ENCODE data around the gene COL12A1.

The COL12A1 gene

GRCh38 chr6:75205776-75206575, at the start of gene COL12A1:
Gene COL12A1 (minus strand): TSS chr6:75206053. CDS start chr6:75202792, 3,261 bp downstream.
- no peak for DNase-seq

- DNase-seq = no peak
Observed at GRCh38 chr6:75250552-75250951, 44.7 kb upstream of the COL12A1 start.

DNA sequence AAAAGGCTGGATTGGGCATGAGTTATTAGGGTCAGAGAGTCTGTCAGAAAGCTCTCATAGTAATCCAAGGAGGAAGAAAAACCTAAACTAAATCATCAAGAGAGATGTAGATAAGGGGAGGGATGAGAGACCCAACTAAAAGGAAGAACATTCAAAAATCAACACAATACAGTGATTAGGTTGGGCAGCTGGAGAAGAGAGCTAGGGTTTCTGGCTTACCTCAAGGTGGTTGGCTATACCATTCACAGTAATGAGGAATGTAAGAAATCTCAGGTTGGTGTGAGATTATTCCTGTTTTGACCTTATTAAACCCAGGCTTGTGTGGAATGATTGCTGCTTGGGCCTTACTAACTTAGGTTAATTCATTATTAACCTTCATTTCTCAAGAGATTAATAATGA, 44.0 kb upstream of the COL12A1 start:
- no peak for DNase-seq

- no peak for DNase-seq
Observed at GRCh38 chr6:75246386-75246785, 40.5 kb upstream of the COL12A1 start.

GRCh38 chr6:75244063-75244584, 38.3 kb upstream of the COL12A1 start:
- DNase-seq = no peak

GRCh38 chr6:75243333-75244062, 37.6 kb upstream of the COL12A1 start, which contains the start of gene COX7A2:
Gene COX7A2 (minus strand): TSS chr6:75243801. CDS start chr6:75243734, 67 bp downstream.
- peak; percentile 88 for DNase-seq

DNA sequence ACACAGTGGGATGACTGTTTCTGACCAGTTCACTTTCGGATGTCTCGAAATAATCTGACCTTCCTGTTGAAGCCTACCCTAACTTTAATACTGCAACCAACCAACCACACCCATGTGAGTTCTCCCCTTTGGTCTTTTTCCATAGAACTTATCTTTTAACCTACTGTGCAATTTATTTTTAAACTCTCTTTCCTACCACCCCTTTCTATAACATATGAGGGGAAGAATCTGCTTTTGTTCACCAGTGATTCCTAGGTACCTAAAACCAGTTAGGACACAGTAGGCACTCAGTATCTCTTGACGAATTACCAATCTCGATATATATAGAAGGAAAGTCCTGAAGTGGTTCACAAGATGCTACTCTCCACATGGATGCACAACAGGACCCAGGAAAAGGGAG, 30.8 kb upstream of the COL12A1 start:
- no peak for DNase-seq

- no peak for DNase-seq
Observed at GRCh38 chr6:75235271-75235670, 29.4 kb upstream of the COL12A1 start.

DNA sequence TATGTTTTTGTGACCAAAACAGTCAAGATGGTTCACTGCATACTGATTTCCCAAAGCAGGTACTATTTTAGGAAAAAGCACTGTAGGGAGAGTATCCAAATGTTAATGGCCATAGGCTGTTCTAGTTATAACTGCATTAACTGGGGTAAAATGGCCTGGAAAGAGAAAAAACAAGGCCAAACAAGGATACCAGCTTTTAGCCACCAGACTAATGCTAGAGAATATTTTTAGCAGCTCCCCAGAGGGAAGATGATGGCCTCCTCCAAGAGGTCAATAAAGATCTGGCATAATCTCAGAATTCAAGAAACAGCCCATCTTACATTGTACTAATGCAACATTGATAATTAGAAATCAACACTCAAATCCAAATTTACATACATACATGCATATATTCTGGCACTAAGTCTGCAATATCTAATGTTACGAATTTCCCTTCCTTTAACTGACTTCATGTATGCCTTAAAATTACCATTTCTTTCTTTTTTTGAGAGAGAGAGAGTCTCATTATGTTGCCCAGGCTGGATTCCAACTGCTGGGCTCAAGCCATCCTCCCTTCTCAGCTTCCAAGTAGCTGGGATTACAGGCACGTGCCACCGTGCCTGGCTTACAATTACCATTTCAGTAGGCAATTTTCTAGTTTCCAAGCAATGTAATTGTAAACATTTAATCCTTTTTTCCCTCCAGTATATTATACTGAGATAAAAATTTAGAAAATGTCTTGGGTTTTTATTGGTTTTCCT, 28.4 kb upstream of the COL12A1 start:
- DNase-seq = no peak

GRCh38 chr6:75233092-75233615, 27.3 kb upstream of the COL12A1 start:
- no peak for DNase-seq

DNA sequence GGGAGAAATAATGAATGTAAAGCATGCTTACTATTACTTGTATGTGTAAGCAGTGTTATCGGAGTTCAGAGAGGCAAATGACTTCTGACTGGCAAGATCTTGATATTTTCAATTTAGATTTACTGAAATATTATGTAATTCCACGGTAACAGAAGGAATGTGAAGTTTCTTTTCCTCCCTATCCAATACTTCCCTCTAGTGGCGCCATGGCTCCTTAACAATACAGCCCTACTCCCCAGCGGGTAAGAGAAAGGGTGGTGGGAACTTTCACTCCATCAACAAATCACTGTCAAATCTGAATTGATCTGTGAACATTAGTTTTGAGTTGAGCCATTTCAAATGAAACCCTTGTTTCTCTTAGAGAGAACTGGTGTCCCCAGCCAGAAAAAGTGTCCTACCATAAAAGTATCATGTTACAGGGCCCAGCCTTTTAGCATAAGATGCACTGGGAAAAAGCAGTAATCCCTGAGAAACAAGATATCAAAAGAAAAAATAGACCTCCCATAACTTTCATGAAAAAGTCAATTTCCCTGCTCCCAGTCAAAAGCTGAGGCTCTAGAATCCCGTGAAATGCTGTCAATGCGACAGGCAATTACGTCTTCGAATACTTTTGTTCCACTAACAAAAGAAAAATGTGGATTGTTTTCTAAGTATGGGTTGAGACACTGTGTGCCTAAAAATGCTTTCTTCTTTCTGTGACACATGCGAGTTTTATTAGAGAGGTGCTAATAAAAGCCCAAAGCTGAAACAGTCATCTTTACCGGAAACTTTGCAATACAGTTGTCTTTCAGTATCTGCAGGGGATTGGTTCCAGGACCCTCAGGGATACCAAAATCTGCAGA, 24.9 kb upstream of the COL12A1 start:
- no peak for DNase-seq

DNA sequence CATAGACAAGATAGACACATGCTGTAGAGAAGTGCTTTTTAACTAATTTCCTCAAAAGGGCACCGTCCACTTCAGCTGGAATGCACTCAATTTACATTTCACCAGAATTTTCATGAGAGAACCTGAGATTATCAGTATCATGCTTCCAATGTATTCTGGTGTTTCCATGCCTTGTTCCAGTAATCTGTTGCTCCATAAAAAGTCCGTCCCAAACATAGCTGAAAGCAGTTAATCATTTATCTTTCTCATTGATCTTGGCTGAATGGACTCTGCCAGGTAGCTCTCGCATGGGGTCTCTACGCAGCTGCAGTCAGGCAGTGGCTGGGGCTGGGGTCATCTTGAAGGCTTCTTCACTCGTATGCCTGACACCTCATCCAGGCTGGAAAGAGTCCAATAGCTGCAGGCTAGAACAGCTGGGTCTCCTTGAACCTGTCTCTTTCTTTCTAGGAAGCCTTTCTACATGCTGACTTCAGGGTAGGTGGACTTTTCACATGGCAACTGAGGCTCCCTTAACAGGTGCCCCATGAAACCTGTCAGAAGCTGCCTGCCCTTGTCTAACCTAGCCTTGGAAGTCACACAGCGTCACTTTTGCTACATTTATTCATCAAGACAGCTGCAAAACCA, 18.6 kb upstream of the COL12A1 start:
- no peak for DNase-seq

- no peak for DNase-seq
Observed at GRCh38 chr6:75223428-75223827, 17.6 kb upstream of the COL12A1 start.

- DNase-seq = no peak
Observed at GRCh38 chr6:75222261-75222660, 16.4 kb upstream of the COL12A1 start.

- no peak for DNase-seq
Observed at GRCh38 chr6:75221116-75221515, 15.3 kb upstream of the COL12A1 start.

GRCh38 chr6:75220357-75220756, 14.5 kb upstream of the COL12A1 start:
- DNase-seq = no peak

DNA sequence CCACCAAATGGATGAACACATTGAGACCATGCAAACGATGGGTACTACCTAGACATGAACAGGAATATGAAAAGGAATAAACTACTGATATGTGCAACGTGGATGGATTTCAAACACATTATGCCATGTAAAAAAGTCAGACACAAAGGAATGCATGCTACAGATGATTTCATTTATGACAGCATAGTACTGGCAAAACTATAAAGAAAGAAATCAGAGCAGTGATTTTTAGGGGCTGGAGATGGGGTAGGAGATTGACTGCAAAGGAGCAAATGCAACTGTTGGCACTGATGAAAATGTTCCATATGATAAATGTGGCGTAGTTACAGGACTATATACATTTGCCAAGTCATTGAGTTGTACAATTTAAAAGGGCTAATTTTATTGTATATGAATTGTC, 13.4 kb upstream of the COL12A1 start:
- no peak for DNase-seq

- no peak for DNase-seq
Observed at GRCh38 chr6:75217193-75217592, 11.3 kb upstream of the COL12A1 start.

DNA sequence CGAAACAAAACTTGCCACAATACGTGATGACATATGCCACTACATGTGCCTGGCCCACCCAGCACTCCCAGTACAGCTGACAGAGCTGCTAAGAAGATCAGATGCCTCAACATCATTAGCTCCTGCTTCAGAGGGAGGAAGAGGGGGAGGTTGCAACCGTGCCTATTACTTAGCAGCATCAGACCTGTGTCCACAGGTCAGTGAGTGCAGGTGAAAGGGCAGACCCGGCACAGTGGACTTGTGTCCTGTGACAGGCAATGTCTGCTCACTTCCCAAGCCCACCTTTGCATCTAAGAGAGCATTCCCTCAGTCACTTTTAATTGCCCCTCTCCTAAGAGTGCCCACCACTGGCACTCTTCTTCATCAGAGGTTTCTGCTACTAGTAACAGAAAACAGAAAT, 9.4 kb upstream of the COL12A1 start:
- DNase-seq = no peak

DNA sequence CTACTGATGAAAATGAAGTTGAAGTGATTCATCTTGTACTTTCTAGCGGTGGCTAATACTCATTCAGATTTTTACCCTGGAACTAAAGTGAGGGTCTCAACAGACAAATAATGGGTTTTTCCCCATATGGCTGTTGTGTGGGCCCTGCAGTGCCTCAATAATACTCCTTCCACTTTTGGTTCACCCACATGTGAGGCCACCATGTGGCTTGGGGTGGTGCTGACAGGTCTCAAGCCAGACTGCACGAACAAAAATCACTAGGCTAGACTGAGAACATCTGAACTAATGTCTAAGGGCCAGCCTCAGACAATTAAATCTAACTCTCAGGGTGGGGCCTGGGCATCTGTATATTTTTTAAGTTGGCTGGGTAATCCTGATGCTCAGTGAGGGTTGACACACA, 7.9 kb upstream of the COL12A1 start:
- no peak for DNase-seq

DNA sequence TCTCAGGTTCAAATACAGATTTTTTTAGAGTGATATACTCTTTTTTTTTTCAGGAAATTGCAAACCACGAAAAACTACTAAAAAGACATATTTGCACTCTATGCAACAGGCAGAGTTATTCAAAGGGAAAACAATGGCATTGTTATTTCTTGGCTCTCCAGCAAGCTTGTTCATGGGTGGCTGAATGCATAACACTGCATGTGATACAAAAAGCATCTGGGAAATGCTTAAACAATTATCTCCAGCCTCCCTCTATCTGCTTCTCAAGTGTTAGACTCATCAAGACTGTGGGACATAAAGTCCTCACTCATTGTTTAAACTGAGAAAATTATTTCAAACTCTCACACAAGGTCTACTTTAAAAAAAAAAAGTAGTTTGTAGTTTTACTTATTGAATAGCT, 7.3 kb upstream of the COL12A1 start:
- DNase-seq = no peak

Data from NCI-H1436 treated with DMSO at 0.1 percent for 48 hours (cell line).